Panc1 (cell line): ENCODE measurements around the gene ZNF18. TPM values are rescaled to one million over a fixed set of nuclear protein-coding genes. Genes with fewer than 3 reads are reported as not detected.

Source experiments
- ATAC-seq: fragments of 200-7000 bp; cut with Tn5 transposase; 2 replicates; pipeline ENCODE4 v1.9.1; 2020; ENCODE audit warnings: mild to moderate bottlenecking, moderate library complexity
- BruUV-seq: library from RNA; stranded (reverse); fragments of 400-500 nt; replicated peaks from 2 replicates; lab custom pipeline; 2021; lab: Mats Ljungman, UMichigan
- CTCF ChIA-PET: fragments of 300-600 bp; sonication (Branson Sonifier 250); formaldehyde crosslinking; loops from one replicate; lab custom pipeline; 2022; ENCODE audit warnings: antibody characterized with exemption; lab: Charles Lee
- POLR2A ChIA-PET: fragments of 300-600 bp; sonication (Branson Sonifier 250); formaldehyde crosslinking; loops from one replicate; lab custom pipeline; 2022; ENCODE audit warnings: antibody characterized with exemption; lab: Charles Lee
- DNase-seq: peaks from one replicate; pipeline ENCODE4 v3.0.0-alpha.2; 2010; ENCODE audit warnings: low read depth, low spot score
- H3K27ac ChIP-seq: 2 replicates; pipeline ENCODE4 v1.5.1; 2011; ENCODE audit warnings: mild to moderate bottlenecking, low read length, inconsistent platforms
- H3K27me3 ChIP-seq: fragments of 200-500 bp; sonication (Bioruptor generic); 2 replicates; pipeline ENCODE4 v1.6.0; 2014; ENCODE audit warnings: low read length, inconsistent platforms; ENCODE audit not compliant: control insufficient read depth, insufficient read depth
- H3K36me3 ChIP-seq: fragments of 200-500 bp; sonication (Bioruptor generic); 2 replicates; pipeline ENCODE4 v1.5.1; 2014; ENCODE audit warnings: inconsistent platforms, mild to moderate bottlenecking, low read length, moderate library complexity; ENCODE audit not compliant: control insufficient read depth, insufficient read depth
- H3K4me1 ChIP-seq: 2 replicates; pipeline ENCODE4 v1.5.1; 2011; ENCODE audit warnings: inconsistent platforms, mild to moderate bottlenecking, low read length, moderate library complexity; ENCODE audit not compliant: control insufficient read depth, insufficient read depth
- H3K4me3 ChIP-seq, 2 experiments: 2 replicates each; pipeline ENCODE4 v1.5.1; 2011 to 2012; ENCODE audit warnings: low read depth in 2 of 2, low read length in 2 of 2, mild to moderate bottlenecking in 2 of 2, inconsistent platforms in 1 of 2, moderate library complexity in 1 of 2
- H3K9me3 ChIP-seq: fragments of 200-500 bp; sonication (Bioruptor generic); 2 replicates; pipeline ENCODE4 v1.5.1; 2014; ENCODE audit warnings: low read depth, mild to moderate bottlenecking, inconsistent platforms, low read length, moderate library complexity; ENCODE audit not compliant: control insufficient read depth, insufficient read depth
- POLR2AphosphoS5 ChIP-seq: IDR thresholded peaks from 2 replicates; pipeline ENCODE4 v1.6.1; 2012; ENCODE audit warnings: mild to moderate bottlenecking, low read depth, low read length, moderate library complexity
- SIN3A ChIP-seq: IDR thresholded peaks from 2 replicates; pipeline ENCODE4 v1.6.1; 2012; ENCODE audit warnings: low read depth, mild to moderate bottlenecking, low read length, moderate library complexity, borderline replicate concordance; ENCODE audit not compliant: insufficient read depth
- TCF7L2 ChIP-seq: IDR thresholded peaks from 2 replicates; pipeline ENCODE4 v1.6.1; 2011; ENCODE audit warnings: mild to moderate bottlenecking, low read depth, low read length, inconsistent platforms
- in situ Hi-C: cut with HindIII; loops from 2 replicates; pipeline ENCODE4 v1.10.0; 2016; ENCODE audit warnings: low sequenced_read_pairs, low pct_unique_long_range_greater_than_20kb
- intact Hi-C: fragments of 100-400 bp; cut with micrococcal nuclease; formaldehyde crosslinking; loops from one replicate; pipeline ENCODE4 v1.10.0; 2022; ENCODE audit not compliant: unreplicated experiment
- total RNA-seq: library from RNA; stranded (reverse); gene quantifications from one replicate; pipeline ENCODE4 v1.2.1, GENCODE V29; 2021; ENCODE audit not compliant: unreplicated experiment
- TF ChIP-seq, protein P1 (sequence below): fragments of 450-650 bp; IDR thresholded peaks from 2 replicates; pipeline ENCODE4 v1.5.1; 2017; ENCODE audit warnings: mild to moderate bottlenecking
- TF ChIP-seq, protein P2 (sequence below), 2 experiments: IDR thresholded peaks; 2 replicates each; pipeline ENCODE4 v1.6.1; 2011 to 2012; ENCODE audit warnings: low read depth in 2 of 2, control low read depth in 1 of 2, low read length in 1 of 2, mild to moderate bottlenecking in 1 of 2, moderate library complexity in 1 of 2; ENCODE audit not compliant: insufficient read depth in 1 of 2

The ZNF18 gene
- total RNA-seq, 1 experiment from 2014 or later = 7.4 TPM

DNA sequence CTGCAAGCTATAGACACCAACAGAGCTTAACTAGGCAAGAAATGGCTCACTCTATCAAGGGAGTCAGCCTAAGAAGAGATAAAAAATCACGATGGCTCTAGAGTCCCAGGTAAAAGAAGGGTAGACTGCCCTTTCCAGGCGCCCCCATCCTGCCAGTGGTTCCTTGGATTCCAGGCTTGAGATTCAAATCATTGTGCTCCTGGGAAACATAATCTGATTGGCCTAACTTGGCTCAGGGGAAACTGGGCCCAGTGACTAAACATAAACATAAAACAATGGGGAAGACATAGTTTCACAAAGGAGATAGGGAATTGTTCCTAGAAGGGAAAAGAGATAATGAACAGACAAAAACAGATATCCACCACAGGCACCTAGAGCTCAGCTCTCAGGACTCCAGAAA lies 56.4 kb downstream of the ZNF18 start:
- TF ChIP-seq POLR2AphosphoS5 (no peak), SIN3A (no peak), TCF7L2 (no peak)
- TF ChIP-seq, protein P1, sequence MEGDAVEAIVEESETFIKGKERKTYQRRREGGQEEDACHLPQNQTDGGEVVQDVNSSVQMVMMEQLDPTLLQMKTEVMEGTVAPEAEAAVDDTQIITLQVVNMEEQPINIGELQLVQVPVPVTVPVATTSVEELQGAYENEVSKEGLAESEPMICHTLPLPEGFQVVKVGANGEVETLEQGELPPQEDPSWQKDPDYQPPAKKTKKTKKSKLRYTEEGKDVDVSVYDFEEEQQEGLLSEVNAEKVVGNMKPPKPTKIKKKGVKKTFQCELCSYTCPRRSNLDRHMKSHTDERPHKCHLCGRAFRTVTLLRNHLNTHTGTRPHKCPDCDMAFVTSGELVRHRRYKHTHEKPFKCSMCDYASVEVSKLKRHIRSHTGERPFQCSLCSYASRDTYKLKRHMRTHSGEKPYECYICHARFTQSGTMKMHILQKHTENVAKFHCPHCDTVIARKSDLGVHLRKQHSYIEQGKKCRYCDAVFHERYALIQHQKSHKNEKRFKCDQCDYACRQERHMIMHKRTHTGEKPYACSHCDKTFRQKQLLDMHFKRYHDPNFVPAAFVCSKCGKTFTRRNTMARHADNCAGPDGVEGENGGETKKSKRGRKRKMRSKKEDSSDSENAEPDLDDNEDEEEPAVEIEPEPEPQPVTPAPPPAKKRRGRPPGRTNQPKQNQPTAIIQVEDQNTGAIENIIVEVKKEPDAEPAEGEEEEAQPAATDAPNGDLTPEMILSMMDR = no peak
- TF ChIP-seq, protein P2, sequence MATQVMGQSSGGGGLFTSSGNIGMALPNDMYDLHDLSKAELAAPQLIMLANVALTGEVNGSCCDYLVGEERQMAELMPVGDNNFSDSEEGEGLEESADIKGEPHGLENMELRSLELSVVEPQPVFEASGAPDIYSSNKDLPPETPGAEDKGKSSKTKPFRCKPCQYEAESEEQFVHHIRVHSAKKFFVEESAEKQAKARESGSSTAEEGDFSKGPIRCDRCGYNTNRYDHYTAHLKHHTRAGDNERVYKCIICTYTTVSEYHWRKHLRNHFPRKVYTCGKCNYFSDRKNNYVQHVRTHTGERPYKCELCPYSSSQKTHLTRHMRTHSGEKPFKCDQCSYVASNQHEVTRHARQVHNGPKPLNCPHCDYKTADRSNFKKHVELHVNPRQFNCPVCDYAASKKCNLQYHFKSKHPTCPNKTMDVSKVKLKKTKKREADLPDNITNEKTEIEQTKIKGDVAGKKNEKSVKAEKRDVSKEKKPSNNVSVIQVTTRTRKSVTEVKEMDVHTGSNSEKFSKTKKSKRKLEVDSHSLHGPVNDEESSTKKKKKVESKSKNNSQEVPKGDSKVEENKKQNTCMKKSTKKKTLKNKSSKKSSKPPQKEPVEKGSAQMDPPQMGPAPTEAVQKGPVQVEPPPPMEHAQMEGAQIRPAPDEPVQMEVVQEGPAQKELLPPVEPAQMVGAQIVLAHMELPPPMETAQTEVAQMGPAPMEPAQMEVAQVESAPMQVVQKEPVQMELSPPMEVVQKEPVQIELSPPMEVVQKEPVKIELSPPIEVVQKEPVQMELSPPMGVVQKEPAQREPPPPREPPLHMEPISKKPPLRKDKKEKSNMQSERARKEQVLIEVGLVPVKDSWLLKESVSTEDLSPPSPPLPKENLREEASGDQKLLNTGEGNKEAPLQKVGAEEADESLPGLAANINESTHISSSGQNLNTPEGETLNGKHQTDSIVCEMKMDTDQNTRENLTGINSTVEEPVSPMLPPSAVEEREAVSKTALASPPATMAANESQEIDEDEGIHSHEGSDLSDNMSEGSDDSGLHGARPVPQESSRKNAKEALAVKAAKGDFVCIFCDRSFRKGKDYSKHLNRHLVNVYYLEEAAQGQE (IDR thresholded peaks at IDR 0.05; ENCODE audit: insufficient read depth in 1 of 2, low read depth in 2 of 2, low read length in 1 of 2) = no peak
- intact Hi-C loops = no loop called here

DNA sequence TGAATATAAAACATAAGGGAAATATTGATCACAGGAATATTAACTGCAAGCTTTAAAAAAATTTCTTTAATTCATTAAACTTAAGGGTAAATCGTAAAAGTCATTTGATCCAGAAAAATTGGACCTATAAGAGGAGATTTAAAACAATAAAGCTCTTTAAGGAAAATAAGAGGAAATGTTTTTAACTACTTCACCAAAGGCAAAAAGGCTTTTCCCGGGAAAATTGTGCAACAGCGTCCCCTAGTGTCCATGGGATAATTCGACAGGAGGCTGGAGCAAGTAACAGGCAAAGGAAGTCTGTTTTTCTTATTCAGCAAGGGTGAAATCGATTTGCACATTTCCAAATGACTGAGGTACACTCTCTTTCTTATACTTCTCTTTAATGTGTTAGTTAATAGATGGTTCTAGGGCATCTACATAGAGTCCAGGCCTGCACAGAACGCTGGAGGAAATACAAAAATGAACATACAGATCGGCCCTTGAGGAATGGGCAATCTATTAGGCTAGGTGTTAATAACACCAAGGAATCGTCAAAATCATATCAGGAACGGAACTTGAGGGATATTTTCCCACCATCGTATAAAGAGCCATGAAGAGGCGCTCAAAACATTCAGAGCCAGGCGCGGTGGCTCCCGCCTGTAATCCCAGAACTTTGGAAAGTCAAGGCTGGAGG lies 61.4 kb downstream of the ZNF18 start:
- Histone ChIP-seq H3K9me3 (no peaks in the 10 kb centered on the region), H3K36me3 (no peaks in the 10 kb centered on the region), H3K27ac (no peak overlapping the region), H3K27me3 (no peaks in the 10 kb centered on the region), H3K4me1 (no peaks in the 10 kb centered on the region), H3K4me3 (no peak overlapping the region)
- POLR2A ChIA-PET = no interaction called here
- in situ Hi-C loops (no loop called here), intact Hi-C loops (loop anchor here (5.0 kb wide), 1 partner anchor 1059 kb away; no protein-coding TSS in a partner anchor)
- no TSS peak for BruUV-seq
- DNase-seq (peak; percentile 30), ATAC-seq (no peak)
- CTCF ChIA-PET = interaction anchor here (2.2 kb wide), 1 partner anchor 1060 kb away, joined by 9 read pairs; no protein-coding TSS in a partner anchor
- TF ChIP-seq SIN3A (no peak), TCF7L2 (no peak), POLR2AphosphoS5 (no peak)
- TF ChIP-seq, protein P1 = peak; percentile 94
- TF ChIP-seq, protein P2 (IDR thresholded peaks at IDR 0.05; ENCODE audit: insufficient read depth in 1 of 2, low read depth in 2 of 2, low read length in 1 of 2) = no peak

More for the DNA sequence above, 56.4 kb downstream of the ZNF18 start:
- no peak for DNase-seq
- Histone ChIP-seq H3K9me3 (no peaks in the 10 kb centered on the region), H3K4me1 (no peaks in the 10 kb centered on the region), H3K36me3 (no peaks in the 10 kb centered on the region), H3K4me3 (no peak overlapping the region), H3K27ac (no peak overlapping the region), H3K27me3 (no peaks in the 10 kb centered on the region)
- ChIA-PET POLR2A (no interaction called here), CTCF (no interaction called here)
- ATAC-seq = no peak
- BruUV-seq = no TSS peak
- in situ Hi-C loops = no loop called here
